GM04504 (cell line): Measurements from ENCODE around the gene CTXN1.
"Not testable (repeated sequence)": the region's sequence is repeated elsewhere in the genome, so short reads cannot be mapped to it uniquely, and the experiment has no call there.

Experiments
- DNase-seq: peaks from one replicate; pipeline ENCODE4 v3.0.0-alpha.2; 2012; ENCODE audit warnings: low read depth

Gene CTXN1

DNA sequence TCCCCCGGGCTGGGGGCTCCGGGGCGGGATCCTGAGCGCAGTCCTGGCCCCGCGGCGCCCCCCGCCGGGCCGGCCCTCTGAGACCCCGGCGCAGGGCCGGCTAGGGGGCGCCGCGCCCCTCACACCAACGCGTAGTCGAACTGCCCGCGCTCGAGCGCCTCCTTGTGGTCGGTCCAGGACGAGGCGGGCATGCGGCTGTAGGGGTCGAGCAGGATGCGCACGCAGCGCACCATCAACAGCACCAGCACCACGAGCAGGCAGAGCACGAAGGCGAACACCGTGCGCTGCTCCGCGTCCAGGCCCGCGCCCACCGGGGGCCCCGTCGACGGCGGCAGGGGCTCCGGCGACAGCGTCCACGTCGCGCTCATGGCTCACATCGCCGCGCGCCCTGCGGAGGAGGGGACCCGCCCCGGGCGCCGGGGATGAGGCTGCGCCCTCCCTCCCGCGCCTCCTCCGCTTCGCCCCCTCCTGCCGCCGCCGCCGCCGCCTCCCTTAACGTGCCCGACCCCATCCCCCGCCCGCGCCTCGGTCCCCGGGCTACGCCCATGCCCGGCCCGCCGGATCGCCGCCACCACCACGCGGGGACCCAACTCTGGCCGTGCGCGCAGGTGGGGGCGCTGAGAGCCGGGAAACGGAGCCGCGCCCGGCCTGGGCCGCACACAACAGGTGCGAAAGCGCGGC lies 624 bp downstream of the CTXN1 start:
- no peak for DNase-seq

DNA sequence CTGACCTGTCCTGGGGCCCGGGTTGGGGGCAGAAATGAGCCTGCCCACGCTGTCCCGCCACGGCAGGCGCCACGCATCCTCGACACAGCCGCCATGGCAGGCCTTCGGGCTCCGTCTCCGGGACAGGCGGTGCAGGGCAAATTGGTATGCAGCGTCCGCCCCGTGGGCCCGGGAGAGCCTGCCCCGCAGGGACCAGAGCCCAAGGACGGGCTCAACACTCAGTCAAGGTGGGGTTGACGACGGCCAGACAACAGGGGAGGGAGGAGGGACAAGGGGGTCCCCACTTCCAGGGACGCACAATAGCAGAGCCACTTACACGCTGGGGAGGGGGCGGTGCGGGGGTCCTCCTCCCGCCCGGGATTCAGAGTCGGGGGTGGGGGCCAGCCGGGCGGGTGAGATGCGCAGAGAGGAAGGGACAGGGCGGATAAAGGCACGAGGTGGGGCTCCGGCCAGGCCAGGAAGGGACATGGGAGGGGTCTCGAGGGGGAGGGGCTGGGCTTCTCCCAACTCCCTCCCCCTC lies 1.2 kb downstream of the CTXN1 start:
- DNase-seq, result no peak

DNA sequence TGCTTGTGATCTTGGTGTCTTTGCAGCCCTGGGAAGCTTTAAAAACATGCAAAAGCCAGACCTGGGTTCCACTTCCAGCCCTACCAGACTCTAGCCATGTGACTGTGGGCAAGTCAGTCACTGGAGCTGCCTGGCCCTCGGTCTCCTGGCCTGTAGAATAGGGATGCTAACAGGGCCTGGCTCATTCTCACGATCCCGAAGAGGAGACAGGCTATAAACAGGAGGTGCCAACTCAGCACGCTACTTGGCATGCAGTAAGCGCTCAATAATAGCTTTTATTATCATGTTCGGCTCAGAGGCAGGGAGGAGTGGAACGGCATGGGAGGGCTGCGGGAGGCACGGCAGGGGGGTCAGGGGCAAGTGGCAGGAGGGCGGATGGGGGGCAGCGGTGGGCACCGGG lies 1.7 kb downstream of the CTXN1 start:
- DNase-seq, result no peak

- DNase-seq, result no peak
These were observed 2.4 kb downstream of the CTXN1 start for GRCh38 chr19:7923295-7924191.

GRCh38 chr19:7922836-7923195 lies 3.1 kb downstream of the CTXN1 start:
- DNase-seq, result no peak

DNA sequence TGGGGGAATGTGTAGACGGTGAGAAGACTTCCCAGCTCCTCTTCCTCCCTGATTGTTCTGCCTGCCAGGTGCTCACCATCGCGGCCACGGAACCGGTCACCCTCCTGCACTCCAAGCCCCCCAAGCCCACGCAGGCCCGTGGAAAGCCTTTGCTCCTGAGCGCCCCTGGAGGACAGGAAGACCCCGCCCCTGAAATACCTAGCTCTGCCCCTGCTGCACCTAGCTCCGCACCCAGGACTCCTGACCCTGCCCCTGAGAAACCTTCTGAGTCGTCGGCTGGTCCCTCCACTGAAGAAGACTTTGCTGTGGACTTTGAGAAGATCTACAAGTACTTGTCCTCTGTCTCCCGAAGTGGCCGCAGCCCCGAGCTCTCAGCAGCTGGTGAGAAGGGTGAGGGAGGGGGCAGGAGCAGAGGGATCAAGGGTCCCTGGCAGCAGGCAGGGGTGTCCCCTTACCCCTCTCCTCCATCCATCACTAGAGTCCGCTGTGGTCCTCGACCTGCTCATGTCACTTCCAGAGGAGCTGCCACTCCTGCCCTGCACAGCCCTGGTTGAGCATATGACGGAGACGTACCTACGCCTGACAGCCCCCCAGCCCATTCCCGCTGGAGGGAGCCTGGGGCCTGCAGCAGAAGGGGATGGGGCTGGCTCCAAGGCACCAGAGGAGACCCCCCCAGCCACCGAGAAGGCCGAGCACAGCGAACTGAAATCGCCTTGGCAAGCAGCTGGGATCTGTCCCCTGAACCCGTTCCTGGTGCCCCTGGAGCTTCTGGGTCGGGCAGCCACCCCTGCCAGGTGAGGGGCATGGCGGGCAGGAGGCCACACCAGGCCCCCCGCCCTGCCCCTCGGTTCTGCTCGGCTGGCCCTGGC lies 3.7 kb downstream of the CTXN1 start:
- no peak for DNase-seq

- no peak for DNase-seq
These were observed 4.5 kb downstream of the CTXN1 start for GRCh38 chr19:7921302-7921966.

GRCh38 chr19:7920519-7921301 lies 5.2 kb downstream of the CTXN1 start:
- peak; percentile 93 for DNase-seq

DNA sequence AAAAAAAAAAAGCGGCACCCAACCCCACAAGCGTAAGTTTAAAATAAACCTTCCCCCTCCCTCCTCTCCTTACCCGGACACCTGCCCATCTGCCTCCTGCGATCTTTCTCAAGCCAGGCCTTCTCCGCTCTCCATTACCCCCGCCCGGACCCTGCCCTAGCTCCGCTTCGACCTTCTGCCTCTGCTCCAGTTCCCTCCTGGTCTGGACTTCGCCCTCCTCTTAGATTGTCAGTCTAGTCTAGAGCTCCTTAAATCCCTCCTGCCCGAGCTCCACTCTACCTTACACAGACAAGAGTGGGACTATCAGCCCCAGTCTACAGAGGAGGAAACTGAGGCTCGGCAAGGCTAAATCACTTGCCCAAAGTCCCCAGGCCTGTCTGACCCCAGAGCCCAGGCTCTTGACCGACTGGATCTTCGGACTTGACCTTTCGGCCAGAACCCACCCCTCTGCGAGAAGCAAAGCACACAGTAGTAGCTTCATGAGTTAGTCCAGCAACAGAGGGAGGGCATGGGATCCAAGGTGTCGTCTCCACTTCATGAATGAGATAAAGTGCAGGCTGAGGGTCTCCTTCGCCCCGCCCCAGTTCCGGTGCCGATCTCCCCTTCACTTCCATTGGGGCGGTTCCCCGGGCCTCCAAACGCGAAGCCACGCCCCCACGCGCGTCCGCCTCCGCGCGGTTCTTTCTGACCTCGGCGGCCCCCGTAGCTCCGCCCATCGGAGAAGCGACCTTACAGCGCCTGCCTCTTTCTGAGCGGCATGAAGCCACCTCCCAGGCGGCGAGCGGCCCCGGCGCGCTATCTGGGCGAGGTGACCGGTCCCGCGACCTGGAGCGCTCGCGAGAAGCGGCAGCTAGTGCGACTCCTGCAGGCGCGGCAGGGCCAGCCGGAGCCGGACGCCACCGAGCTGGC lies 6.1 kb downstream of the CTXN1 start, which contains the start of gene SNAPC2:
Gene SNAPC2, plus strand, starts transcription at position 729 of the 909 bp plus-strand sequence. Its CDS starts 29 bp downstream, at position 758.
- peak; percentile 87 for DNase-seq

DNA sequence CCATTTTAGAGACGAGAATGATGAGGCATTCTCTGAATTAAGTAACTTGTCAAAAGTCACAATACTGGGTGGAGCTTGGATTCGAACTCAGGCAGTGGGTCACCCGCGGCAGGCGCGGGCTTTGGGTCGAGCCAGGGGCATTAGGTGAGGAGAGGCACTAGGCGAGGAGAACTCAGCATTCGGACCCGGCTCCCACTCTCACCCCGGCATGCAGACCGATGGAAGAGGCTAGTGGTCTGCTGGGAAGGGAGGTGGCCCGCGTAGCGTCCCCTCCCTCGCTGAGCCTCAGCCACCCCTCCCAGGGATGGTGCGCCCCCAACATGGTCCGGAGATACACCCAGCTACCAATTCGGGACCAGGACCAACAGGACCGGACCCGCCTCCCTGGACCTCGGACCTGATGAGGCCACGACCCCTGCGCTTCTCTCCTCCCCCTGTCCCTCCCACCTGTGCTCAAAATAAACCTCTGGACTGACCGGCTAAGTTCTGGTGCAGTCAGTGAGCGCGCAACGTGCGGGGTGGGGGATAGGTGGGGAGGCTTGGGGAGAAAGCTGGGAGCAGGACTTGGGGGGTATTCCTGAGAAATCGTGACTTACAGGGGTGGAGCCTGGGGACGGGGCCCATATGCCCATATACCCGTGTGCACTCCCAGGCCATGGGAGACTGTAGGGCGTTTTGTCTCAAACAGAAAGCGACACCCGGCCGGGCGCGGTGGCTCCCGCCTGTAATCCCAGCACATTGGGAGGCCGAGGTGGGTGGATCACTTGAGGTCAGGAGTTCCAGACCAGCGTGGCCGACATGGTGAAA lies 7.1 kb downstream of the CTXN1 start:
- DNase-seq, result no peak

- not testable (repeated sequence) for DNase-seq
These were observed 7.8 kb downstream of the CTXN1 start for GRCh38 chr19:7918062-7918614.

- DNase-seq, result no peak
These were observed 8.5 kb downstream of the CTXN1 start for GRCh38 chr19:7917267-7918061.

DNA sequence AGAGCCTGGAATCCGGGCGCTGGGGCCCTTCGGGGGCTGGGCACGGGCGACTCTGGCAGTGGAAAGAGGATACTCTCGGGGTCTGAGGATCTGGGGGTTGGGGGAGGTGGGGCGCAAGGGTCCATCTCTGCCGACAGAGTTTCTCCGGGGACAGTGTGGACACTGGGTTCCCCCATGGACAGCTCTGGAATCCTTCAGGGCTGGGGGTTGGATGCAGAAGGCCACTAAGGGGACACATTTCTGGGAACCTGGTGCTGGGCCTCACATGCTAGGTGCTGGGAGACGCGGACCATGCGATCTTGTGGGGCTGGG lies 9.0 kb downstream of the CTXN1 start:
- DNase-seq, result no peak

DNA sequence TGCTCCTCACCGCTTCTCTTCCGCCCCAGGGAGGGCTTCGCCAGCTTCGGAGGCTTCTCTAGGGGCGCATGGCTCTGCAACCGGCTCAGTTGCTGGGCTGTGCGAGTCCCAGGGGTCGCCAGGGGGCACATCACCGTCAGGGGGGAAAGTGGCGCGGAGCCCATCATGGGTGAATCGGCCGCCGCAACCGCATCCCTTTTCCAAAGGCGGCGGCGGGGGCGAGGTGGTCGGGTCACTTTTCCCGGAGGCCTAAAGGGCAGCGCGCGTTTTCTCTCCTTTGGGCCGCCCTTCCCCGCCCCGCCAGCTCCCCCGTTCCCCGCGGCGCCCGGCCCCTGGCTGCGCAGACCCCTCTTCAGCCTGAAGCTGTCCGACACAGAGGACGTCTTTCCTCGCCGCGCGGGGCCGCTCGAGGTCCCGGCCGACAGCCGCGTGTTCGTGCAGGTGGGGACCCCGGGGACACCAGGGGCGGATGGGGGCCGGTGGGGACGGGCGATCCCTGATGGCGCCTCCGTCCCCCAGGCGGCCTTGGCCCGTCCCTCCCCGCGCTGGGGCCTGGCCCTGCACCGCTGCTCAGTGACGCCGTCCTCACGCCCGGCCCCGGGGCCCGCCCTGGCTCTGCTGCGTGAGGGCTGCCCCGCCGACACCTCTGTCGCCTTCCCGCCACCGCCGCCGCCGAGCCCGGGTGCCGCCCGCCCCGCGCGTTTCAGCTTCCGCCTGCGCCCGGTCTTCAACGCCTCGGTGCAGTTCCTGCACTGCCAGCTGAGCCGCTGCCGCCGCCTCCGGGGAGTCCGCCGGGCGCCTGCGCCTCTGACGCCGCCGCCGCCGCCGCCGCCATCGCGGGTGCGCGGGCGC lies 9.6 kb downstream of the CTXN1 start:
- no peak for DNase-seq

DNA sequence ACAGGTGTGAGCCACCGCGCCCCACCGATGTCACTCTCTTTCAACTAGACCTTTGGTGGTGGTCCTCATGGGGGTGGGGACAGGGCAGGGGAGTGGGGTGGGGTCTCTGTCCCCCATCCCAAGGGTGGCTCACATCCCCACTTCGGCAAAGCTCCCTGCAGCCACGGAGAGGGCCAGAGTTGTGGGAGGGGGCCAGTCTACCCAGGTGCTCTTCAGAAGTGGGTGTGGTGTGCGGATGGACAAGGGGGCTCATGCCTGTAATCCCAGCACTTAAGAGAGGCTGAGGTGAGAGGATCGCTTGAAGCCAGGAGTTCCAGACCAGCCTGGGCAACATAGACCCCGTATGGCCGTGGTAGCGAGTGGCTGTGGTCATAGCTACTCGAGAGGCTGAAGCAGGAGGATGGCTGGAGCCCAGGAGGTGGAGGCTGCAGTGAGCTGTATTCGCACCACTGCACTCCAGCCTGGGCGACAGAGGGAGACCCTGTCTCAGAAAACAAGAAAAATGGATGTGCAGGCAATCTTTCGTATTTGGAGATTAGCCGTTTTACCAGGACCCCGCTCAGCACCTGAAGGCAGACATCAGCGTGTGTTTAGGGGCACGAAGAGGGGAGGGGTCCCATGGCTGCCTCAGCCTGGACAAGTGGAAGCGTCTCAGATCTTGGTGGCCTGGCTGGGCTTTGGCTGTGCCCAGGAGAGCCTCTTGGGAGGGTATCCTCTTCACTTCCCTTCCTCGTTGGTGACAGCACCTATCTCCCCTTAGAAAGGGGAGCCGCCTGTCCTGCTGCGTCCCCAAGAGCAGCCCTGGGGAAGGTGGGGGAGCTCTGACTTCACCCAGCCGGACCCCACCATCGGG lies 10.5 kb downstream of the CTXN1 start:
- no peak for DNase-seq

DNA sequence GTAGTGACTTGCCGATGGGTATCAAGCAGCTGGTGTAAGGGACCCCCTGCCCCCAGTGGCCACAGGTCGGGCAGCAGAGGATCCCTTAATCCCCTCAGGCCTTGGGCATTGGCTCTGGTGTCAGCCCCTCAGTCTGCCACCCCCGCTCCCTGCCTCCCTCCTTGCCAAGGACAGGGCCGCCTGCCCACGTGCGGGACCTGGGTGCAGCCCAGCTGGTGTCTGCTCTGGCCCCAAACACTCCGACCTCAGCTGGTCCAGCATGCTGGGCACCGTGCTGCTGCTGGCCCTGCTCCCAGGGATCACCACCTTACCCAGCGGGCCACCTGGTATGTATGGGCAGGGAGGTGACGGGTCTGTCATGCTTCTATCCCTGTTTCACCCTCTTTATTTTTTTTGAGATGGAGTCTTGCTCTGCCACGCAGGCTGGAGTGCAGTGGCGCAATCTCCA lies 11.3 kb downstream of the CTXN1 start, which contains the start of gene TGFBR3L:
Gene TGFBR3L, plus strand, starts transcription at position 233 of the 448 bp plus-strand sequence.
- DNase-seq, result no peak
